ENCODE results near the gene TNS1. TPM values are rescaled to one million over a fixed set of nuclear protein-coding genes. Genes with fewer than 3 reads are reported as not detected.
A peak's percentile ranks its signal among the peaks of the same experiment; 100 is the strongest.

Gene TNS1
- total RNA-seq, 2 donors from 2014 or later: 0.29 to 2.1 TPM

DNA sequence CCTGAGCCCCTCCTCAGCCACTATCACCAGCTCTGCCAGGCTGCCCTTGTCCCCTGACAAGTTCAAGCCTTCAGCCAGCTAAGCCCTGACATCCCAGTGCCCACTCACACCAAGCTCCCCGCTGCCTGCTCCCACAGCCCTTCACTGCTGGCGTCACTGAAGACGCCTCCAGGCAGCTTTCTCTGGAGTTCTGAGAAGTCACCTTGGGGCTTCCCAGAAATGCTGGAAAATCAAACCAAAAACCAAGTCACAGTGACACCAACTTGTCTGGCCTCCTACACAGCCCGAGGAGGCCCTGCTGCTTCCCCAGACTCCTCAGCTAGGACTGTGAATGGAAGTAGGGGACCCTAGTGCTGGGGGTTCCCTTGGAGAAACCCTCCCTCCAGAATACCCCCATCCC, 2.2 kb upstream of the TNS1 start:
- H3K9me3 Mint-ChIP-seq: no peaks in the 10 kb centered on the region
- H3K36me3 Mint-ChIP-seq: no peaks in the 10 kb centered on the region
- H3K27me3 Mint-ChIP-seq: peaks cover 14 to 21% of the 10 kb centered on the region in 2 donors
- no peaks in the 10 kb centered on the region for H3K4me1 Mint-ChIP-seq (ENCODE audit: low read depth in 2 of 2)
- H3K27ac Mint-ChIP-seq: no peak overlapping the region
- ATAC-seq: no peak
- H3K4me3 Mint-ChIP-seq: no peak overlapping the region
- no peak for DNase-seq (ENCODE audit: low spot score)

DNA sequence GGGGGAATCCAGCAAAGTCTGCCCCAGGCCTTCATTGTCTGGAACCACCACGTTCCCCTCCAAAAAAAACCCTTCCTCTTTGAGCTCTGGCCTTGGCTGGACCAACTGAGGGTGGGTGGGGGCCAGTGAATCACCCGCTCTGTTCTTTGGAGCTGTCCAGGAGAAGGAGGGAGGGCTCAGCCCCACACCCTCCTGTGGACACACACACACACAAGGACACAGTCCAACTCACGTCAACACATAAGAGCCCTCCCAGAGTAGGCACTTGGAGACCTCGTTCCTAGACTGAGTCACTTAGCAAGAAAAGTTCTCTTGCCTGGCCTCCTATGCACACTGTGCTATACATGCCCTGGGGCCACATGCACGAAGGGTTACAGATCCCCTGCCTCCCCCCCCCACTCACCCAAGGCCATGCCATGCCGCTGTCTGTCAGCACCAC, 1.2 kb upstream of the TNS1 start:
- no peaks in the 10 kb centered on the region for H3K4me1 Mint-ChIP-seq (ENCODE audit: low read depth in 2 of 2)
- no peaks in the 10 kb centered on the region for H3K9me3 Mint-ChIP-seq
- no peak overlapping the region for H3K4me3 Mint-ChIP-seq
- DNase-seq (ENCODE audit: low spot score) (no peak), ATAC-seq (no peak)
- no peaks in the 10 kb centered on the region for H3K36me3 Mint-ChIP-seq
- H3K27me3 Mint-ChIP-seq: peaks cover 13 to 14% of the 10 kb centered on the region in 2 donors
- H3K27ac Mint-ChIP-seq: no peak overlapping the region

DNA sequence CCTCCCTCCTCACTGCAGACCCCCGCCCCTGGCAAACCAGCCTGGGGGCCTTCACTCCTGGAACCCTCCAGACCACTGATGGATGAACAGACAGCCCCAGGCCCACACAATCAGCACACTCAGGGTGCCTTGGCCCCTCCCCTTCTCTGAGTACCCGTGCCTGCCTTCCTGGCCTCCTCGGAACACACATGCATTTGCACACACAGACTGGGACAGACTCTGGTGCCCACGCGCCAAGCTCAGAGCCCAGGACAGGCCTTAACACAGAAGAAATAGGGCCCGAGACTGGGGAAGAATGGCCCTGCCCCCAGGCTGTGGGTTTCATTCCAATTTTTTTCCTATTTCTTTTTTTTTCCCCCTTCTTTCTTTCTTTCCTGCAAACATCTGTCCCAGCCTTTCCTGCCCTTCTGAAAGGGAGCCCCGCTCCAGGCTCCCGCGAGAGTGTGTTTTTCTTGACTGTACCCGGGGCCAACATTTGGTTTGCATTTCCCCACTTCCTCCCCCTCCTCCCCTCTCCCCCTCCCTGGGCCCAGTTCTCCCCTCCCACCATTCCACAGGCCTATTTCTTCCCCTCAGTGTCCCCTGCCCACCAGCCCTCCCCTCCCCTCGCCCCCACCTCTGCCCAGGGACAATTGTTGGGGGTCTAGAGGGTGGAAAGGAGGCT, 618 bp upstream of the TNS1 start:
- Mint-ChIP-seq H3K9me3 (no peaks in the 10 kb centered on the region), H3K4me3 (no peak overlapping the region), H3K27me3 (peaks cover 13 to 14% of the 10 kb centered on the region in 2 donors), H3K27ac (no peak overlapping the region), H3K36me3 (no peaks in the 10 kb centered on the region), H3K4me1 (ENCODE audit: low read depth in 2 of 2) (no peaks in the 10 kb centered on the region)
- DNase-seq (ENCODE audit: low spot score) (no peak), ATAC-seq (no peak)

DNA sequence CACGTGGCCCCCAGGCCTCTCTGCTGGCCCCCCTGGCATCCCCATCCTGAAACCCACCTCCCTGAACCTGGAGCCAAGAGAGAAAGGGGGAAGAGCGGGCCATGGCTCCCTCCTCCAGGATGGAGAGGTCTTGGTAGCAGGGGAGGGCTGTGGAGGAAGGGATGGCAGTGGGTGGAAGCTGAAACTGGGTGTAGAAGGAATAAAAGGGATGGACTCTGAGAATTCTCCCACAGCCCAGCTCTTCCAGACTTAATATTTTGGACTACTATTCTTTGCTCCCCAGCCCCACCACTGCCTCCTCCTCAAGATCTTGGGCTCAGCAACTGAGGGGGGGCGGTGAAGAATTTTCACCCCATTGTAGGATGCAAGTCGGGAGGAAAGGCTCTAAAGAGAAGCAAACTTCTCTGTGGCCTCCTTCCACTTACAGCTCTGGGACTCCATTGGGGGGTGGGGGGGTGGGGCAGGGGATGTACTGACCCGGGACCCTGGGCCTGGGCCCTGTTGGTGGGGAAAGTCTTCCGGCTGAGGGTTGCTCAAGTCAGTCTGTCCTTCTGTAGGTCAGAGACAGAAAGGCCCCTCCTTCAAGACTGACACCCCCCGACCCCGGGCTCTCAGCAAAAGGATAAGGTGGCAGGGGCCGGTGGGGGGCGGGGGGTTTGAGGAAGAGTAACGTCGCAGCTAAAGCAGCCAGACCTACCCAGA, 501 bp downstream of the TNS1 start:
- no peaks in the 10 kb centered on the region for H3K4me1 Mint-ChIP-seq (ENCODE audit: low read depth in 2 of 2)
- no peak for DNase-seq (ENCODE audit: low spot score)
- no peak overlapping the region for H3K27ac Mint-ChIP-seq
- no peaks in the 10 kb centered on the region for H3K9me3 Mint-ChIP-seq
- no peak overlapping the region for H3K4me3 Mint-ChIP-seq
- ATAC-seq: no peak
- H3K27me3 Mint-ChIP-seq: peaks cover 8 to 11% of the 10 kb centered on the region in 2 donors
- H3K36me3 Mint-ChIP-seq: no peaks in the 10 kb centered on the region

DNA sequence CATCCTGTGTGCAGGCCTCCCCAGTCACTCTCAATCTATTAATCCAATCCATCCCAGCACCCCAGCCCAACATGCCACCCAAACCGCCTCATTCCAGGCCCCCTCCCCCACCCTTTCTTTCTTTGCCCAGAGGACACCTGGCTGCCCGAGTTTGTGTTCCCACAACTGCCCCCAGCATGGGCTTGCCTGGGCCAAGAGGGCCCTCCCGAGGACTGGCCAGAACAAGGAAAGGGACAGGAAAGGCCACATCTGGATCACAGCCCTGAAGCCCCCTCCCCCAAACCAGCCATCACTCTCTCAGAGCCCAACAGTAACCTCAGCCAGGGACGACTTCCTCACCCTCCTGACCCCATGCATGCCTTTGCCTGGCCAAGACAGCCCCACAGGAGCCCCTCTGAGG, 1.2 kb downstream of the TNS1 start:
- H3K36me3 Mint-ChIP-seq: no peaks in the 10 kb centered on the region
- peaks cover 8 to 14% of the 10 kb centered on the region in 2 donors for H3K27me3 Mint-ChIP-seq
- no peak for DNase-seq (ENCODE audit: low spot score)
- no peak overlapping the region for H3K27ac Mint-ChIP-seq
- no peak for ATAC-seq
- no peaks in the 10 kb centered on the region for H3K4me1 Mint-ChIP-seq (ENCODE audit: low read depth in 2 of 2)
- no peaks in the 10 kb centered on the region for H3K9me3 Mint-ChIP-seq
- no peak overlapping the region for H3K4me3 Mint-ChIP-seq

DNA sequence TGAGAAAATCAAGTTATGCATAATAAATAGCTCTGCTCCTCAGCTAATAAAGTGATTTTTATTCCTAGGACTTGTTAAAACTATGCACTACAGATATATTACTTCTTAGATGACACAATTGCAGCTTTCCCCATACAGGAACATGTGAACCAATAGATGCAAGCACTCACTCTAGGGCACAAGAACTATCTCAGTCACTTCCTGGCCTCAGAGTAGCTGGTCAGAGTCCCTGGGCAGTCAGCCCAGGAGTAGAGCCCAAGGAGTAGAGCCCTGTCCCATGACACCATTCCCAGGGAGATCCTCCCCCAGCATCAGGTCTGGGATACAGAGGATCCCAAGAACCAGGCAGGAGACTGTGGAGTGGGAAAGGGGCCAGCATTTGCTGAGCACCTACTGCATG, 2.7 kb downstream of the TNS1 start:
- no peaks in the 10 kb centered on the region for H3K36me3 Mint-ChIP-seq
- no peak for ATAC-seq
- H3K27me3 Mint-ChIP-seq: peaks cover 0 to 10% of the 10 kb centered on the region in 2 donors
- no peak overlapping the region for H3K4me3 Mint-ChIP-seq
- no peaks in the 10 kb centered on the region for H3K9me3 Mint-ChIP-seq
- no peaks in the 10 kb centered on the region for H3K4me1 Mint-ChIP-seq (ENCODE audit: low read depth in 2 of 2)
- no peak overlapping the region for H3K27ac Mint-ChIP-seq
- DNase-seq (ENCODE audit: low spot score): no peak

DNA sequence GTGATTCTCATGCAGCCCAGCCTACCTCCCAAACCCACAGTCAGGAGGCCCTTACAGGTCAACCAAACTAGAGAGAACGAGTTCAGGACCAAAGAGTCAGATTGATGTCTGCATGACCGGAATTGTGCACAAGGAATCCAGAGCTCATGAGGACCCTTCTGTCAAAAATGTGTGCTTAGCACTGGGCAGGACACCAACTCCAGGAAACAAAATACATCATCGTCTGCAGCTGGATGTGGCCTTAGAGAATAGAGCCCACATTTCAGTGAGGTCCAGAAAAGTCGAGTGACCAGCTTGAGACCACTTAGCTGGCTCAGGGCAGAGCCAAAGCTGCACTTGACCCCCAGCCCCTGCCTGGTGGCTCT, 3.2 kb downstream of the TNS1 start:
- H3K4me3 Mint-ChIP-seq: no peak overlapping the region
- no peaks in the 10 kb centered on the region for H3K4me1 Mint-ChIP-seq (ENCODE audit: low read depth in 2 of 2)
- DNase-seq (ENCODE audit: low spot score) (no peak), ATAC-seq (no peak)
- peaks cover 0 to 10% of the 10 kb centered on the region in 2 donors for H3K27me3 Mint-ChIP-seq
- no peaks in the 10 kb centered on the region for H3K9me3 Mint-ChIP-seq
- H3K27ac Mint-ChIP-seq: no peak overlapping the region
- H3K36me3 Mint-ChIP-seq: no peaks in the 10 kb centered on the region

DNA sequence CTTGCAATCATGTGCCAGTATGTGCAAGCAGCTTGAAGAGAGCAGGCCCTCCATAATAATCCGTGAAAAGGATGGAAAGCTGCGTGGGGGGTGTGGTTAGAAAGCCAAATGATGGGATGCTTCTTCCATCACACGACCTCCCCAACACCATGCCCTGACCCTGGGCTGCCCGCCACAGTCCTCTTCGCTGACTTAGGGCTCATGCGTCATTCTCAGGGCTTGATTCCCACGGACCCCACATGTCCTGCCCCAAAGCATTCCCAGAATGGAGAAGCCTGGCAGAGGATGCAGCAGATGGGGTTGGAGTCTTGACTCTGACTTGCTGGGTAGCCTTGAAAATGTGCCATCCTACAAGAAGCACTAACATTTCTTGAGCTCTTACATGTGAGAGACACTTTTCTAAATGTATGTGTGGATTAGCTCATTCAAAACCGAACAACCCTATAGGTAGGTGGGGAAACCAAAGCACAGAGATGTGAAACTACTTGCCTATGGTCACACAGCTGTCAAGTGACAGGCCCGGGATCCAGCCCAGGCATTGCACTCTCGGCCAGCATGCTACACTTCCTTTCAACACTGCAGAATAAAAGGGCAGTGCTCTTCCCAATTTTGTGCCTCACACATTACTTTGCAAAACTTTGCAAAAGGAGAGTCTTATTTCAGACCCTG, 3.7 kb downstream of the TNS1 start:
- H3K4me3 Mint-ChIP-seq: no peak overlapping the region
- no peaks in the 10 kb centered on the region for H3K4me1 Mint-ChIP-seq (ENCODE audit: low read depth in 2 of 2)
- DNase-seq (ENCODE audit: low spot score) (no peak), ATAC-seq (no peak)
- no peaks in the 10 kb centered on the region for H3K9me3 Mint-ChIP-seq
- peaks cover 0 to 10% of the 10 kb centered on the region in 2 donors for H3K27me3 Mint-ChIP-seq
- no peak overlapping the region for H3K27ac Mint-ChIP-seq
- H3K36me3 Mint-ChIP-seq: no peaks in the 10 kb centered on the region

DNA sequence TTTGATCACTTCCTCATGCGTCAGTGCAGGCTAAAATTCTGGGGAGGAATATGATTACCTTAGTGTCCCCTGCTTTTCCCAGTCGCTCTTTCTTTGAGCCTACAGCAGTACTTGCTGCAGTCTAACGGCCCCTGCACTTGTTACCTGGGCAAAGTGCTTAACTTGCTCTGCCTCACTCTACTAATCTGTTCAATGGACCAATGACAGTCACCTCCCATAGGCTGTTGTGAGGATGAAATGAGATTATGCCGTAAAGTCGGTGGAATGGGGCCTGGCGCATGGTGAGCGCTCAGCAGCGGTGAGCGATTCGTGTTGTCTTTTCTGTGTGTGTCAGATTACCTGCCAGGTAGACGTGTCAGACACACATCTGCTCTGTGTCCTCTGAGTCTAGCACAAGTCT, 5.3 kb downstream of the TNS1 start:
- DNase-seq (ENCODE audit: low spot score): no peak
- Mint-ChIP-seq H3K4me3 (no peak overlapping the region), H3K4me1 (ENCODE audit: low read depth in 2 of 2) (no peaks in the 10 kb centered on the region), H3K36me3 (no peaks in the 10 kb centered on the region), H3K9me3 (no peaks in the 10 kb centered on the region), H3K27ac (no peak overlapping the region), H3K27me3 (peaks cover 0 to 7% of the 10 kb centered on the region in 2 donors)
- no peak for ATAC-seq

DNA sequence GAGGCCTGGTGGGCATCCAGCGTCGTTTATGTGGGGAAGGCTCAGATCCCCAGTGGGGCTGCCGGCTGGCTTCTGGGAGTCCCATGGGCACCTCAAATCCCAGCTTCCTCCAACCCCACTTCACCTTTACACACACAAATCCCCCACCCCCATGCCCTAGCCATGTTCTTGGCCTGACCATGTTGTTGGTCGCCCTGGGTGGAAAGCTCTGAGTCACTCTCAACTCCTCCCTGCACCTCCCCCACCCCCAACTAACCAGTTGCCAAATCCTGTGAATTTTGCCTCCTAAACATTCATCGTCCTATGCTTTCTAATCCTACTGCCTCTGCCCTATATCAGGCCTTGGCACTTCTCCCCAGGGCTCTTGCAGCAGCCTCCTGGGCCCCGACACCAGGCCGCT, 6.4 kb downstream of the TNS1 start:
- peaks cover 0 to 14% of the 10 kb centered on the region in 2 donors for H3K27me3 Mint-ChIP-seq
- H3K27ac Mint-ChIP-seq: no peak overlapping the region
- no peaks in the 10 kb centered on the region for H3K36me3 Mint-ChIP-seq
- DNase-seq (ENCODE audit: low spot score) (no peak), ATAC-seq (no peak)
- no peaks in the 10 kb centered on the region for H3K9me3 Mint-ChIP-seq
- H3K4me1 Mint-ChIP-seq (ENCODE audit: low read depth in 2 of 2): no peaks in the 10 kb centered on the region
- no peak overlapping the region for H3K4me3 Mint-ChIP-seq

DNA sequence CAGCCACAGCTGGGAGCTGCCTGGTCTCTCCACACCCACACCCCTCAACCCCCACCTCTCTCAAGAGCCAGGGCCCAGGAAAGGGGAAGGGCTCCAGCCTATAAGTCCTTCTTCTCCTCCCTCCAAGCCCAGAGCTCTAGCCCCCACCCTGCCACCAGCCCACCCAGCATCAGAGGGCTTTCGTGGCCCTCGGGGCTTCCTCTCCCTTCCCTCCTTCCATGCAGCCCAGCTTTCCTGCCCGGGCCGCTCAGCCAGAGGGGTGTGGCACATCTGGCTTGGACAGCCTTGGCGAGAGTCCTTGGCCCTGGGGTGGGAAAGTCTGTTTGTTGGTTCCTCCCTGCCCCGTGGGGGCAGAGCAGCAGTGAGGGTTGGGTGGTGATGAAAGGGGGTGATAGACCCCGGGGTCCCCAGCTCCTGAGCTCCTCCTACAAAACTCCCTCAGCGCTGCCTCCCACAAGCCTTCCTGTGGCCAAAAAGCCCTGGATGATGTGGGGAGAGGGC, 7.0 kb downstream of the TNS1 start:
- Mint-ChIP-seq H3K27ac (no peak overlapping the region), H3K4me1 (ENCODE audit: low read depth in 2 of 2) (no peaks in the 10 kb centered on the region), H3K27me3 (peaks cover 0 to 14% of the 10 kb centered on the region in 2 donors), H3K36me3 (no peaks in the 10 kb centered on the region), H3K4me3 (no peak overlapping the region), H3K9me3 (no peaks in the 10 kb centered on the region)
- no peak for DNase-seq (ENCODE audit: low spot score)
- ATAC-seq: no peak

DNA sequence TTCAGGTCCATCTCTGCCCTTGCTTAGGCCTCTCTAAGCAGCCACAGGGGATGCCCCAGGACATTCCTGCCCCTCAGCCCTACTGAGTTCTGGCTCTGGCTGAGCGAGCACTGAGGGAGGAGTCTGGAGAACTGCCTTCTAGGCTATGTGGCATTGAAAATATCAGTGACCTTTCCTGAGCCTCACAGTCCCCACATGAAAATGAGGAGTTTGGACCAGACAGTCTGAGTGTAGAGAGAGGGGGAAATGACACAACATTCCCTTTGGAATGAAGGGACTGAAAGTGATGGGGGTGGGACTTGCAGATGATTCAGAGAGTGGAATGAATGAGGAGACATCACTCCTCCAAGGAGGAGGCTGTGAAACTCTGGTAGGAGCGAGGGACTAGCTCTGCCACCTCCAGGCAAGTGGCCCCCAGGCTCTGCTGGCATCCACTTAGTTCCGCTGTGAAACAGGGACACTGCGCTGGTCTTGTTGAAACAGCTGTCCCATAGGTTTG, 8.0 kb downstream of the TNS1 start:
- H3K36me3 Mint-ChIP-seq: no peaks in the 10 kb centered on the region

DNA sequence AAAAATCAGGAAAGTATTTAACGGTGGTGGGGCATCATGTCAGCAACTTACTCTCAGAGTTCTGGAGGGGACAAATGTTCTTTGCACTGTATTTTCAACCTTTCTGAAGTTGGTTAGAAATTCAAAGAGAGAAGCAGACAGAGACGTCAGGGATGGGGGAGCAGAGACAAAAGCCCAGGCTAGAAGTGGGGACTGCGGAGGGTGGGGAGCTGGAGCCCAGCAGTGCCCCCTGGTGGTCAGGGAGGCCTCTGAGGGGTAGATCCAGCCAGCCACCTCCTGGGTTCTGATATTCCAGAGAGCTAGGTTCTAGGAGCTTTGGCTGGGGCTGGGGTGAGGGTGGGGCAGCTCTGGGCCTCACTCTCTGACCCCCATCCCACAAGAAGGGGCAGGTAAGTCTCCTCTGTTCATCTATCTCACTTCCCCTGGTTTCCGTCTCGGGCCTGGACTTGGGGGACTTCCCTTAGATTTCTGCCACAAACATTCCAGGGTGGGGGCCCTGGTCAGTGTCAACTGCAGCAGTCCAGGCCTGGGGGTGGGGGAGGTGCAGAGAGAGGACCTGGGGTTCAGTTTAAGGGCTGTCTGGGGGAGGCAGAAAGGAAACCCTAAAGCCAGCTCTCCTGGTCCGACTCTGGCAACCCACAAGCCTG, 8.9 kb downstream of the TNS1 start:
- ATAC-seq (peak in 1 of 2 donors; percentile 54), DNase-seq (ENCODE audit: low spot score) (no peak)
- peaks cover 3 to 4% of the 10 kb centered on the region in 2 donors for H3K4me1 Mint-ChIP-seq (ENCODE audit: low read depth in 2 of 2)
- no peaks in the 10 kb centered on the region for H3K9me3 Mint-ChIP-seq
- peak overlapping the region; percentile 55 for H3K4me3 Mint-ChIP-seq
- H3K36me3 Mint-ChIP-seq: no peaks in the 10 kb centered on the region
- H3K27me3 Mint-ChIP-seq: peaks cover 0 to 14% of the 10 kb centered on the region in 2 donors
- H3K27ac Mint-ChIP-seq: no peak overlapping the region

More for the DNA sequence above, 8.0 kb downstream of the TNS1 start:
- Mint-ChIP-seq H3K4me3 (no peak overlapping the region), H3K27me3 (peaks cover 0 to 14% of the 10 kb centered on the region in 2 donors), H3K9me3 (no peaks in the 10 kb centered on the region), H3K27ac (no peak overlapping the region), H3K4me1 (ENCODE audit: low read depth in 2 of 2) (no peaks in the 10 kb centered on the region)
- ATAC-seq (no peak), DNase-seq (ENCODE audit: low spot score) (no peak)
